HG03575 (cell line): ENCODE measurements around the gene CYP3A5.
"Not testable (repeated sequence)": the region's sequence is repeated elsewhere in the genome, so short reads cannot be mapped to it uniquely, and the experiment has no call there.

Experiments
- ATAC-seq: cut with Tn5 transposase; IDR thresholded peaks from one replicate; pipeline ENCODE4 v1.9.1; 2021; ENCODE audit not compliant: unreplicated experiment, insufficient number of reproducible peaks, low FRiP score; ENCODE audit errors: extremely low read depth

The CYP3A5 gene

DNA sequence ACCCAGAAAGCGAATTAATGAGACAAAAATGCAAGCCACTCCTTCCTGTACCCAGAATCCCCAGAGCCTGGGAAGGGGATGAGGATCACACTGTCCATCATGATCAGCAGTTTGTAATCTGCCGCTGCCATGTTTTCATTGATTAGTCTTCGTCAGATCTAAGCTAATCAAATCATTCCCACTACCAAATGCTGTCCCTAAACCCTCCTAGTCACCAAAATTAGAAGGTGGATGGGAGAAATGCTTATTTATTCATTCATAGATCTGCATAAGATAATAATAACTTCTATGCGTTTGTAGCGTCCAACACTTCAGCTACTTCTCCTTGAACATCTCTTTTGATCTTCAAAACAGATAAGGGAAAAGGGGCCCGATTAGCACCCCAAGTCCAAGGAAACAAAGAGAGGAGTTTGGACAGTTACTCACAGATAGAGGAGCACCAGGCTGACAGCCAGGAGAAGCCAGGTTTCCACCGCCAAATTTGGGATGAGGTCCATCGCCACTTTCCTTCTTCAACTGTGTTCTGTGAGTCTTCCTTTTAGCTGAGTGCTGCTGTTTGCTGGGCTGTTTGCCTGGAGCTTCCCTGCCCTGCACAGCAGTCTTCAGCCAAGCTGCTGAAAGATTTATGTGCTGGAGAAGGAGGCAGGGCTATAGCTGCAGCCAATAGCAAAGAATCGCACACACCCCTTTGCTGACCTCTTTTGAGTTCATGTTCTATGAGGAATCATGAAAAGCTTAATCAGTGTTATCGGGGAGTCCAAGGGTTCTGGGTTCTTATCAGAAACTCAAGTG is at the start of gene CYP3A5:
TSS of gene CYP3A5 (minus strand) at position 597 of the 792 bp plus-strand sequence. CDS start at position 497, 100 bp downstream.
- ATAC-seq, result no peak

DNA sequence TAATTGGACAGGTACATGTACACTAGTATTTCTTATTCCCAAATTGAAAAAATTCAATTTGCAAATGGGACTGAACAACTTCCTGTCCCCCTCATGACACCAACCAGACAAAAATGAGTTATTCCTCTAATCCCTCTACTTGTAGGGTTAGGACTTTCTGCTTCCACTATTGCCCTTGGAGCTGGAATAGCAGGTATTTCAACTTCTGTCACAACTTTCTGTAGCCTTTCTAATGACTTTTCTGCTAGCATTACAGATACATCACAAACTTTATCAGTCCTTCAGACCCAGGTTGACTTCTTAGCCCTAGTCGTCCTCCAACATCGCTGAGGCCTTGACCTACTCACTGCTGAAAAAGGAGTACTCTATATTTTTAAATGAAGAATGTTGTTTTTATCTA is 48.8 kb upstream of the CYP3A5 start:
- no peak for ATAC-seq

DNA sequence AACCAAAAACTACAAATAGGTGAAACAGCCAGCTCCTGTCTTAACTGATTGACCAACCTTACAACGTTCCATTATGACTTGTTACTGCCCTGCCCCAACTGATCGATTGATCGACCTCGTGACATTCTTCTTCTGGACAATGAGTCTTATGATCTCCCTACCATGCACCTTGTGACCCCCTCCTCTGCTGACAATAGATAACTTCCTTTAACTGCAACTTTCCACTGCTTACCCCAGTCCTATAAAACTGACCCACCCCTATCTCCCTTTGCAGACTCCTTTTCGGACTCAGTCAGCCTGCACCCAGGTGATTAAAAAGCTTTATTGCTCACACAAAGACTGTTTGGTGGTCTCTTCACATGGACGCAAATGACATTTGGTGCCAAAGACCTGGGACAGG is 43.4 kb upstream of the CYP3A5 start:
- ATAC-seq, result not testable (repeated sequence)

DNA sequence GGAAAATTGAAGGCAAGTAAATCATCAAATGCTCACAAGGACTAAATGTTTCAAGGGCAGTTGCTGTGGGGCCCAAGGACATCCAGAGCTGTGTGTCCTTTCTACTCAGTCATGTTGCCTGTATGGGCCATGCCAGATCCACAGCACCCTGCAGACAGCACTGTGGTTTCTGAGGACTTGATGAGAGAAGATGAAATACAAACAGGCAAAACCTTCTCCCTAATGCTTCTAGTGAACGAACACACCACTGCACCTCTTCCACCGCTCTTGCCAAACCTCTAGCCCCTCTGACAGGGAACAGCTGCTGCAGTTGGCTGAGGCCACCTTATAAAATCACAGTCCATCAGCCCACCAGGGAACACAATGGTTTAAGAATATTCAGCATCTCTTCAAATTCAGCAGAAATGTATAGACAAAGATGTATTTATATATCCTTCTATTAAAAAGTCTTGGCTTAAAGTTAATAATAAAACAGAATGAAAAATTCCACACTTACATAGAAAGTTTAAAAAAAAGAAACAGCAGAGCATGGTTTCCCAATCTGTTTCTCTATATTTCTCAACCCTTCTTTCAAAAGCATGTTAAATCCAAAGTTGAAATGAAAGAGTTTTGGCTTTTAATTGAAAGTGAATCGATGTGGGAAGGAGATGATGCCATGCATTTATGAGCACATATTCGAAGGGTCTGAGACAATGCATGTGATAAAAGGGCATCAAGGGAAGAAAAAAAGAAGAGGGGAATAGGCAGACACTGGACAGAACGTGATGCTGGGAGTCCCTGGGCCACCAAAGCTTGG is 41.2 kb upstream of the CYP3A5 start:
- ATAC-seq, result no peak

DNA sequence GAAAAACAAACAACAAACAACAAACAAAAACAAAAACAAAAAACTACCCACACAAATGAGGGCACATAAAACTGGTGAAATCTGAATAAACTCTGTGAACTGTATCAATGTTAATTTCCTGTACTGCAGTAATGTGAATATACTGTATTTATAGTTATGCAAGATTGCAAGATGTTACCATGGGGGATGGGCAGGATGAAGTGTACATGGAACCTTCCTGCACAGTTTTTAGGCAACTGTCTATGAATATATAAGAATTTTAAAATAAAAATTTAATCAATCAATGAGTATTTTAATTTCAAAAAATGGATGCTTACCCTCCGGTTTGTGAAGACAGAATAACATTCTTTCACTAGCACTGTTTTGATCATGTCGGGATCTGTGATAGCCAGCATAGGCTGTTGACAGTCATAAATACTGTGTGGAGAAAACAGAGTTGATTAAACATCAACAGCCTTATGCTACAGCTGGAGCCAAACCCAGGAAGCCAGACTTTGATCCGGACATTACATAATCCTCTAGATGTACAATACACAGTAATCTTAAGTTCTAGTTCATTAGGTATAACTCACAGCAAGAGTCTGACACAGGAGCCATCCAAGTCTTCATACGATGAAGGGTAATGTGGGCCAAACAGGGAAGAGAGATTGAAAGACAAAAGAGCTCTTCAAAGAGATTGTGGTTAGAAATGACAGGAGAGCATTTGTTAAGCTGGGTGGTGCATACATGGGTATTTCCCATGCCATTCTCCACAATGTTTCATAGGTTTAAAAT is 40.4 kb upstream of the CYP3A5 start:
- ATAC-seq, result no peak

DNA sequence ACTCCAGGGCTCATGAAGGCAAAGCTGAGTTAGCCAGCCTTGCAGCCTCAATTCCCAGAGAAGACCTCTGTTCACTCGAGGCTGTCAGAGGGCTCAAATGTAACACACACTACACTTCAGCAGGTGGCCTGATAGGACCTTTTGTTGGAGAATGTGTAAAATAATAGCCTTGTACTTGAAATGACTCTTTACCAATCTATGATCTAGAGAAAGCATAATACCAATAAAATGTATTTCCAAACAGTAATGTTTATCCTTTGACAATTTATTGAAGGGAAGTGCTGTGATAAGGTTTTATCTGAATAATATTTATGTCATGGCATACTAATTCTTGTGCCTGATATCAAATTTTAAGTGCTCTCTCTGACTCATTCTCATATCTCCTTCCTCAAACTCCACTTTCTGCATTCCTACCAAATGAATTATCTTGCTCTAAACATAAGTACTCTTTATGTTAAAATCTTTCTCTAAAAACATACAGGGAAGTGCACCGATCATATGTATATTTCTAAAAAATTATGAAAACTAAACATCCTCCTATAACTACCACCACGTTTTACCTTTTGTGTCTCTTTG is 34.3 kb upstream of the CYP3A5 start:
- no peak for ATAC-seq

GRCh38 chr7:99709838-99710578 is 30.2 kb upstream of the CYP3A5 start:
- ATAC-seq, result no peak

GRCh38 chr7:99709260-99709659 is 29.5 kb upstream of the CYP3A5 start:
- ATAC-seq, result no peak

GRCh38 chr7:99707096-99707495 is 27.3 kb upstream of the CYP3A5 start:
- ATAC-seq, result no peak

GRCh38 chr7:99699946-99700345 is 20.1 kb upstream of the CYP3A5 start:
- ATAC-seq, result no peak

DNA sequence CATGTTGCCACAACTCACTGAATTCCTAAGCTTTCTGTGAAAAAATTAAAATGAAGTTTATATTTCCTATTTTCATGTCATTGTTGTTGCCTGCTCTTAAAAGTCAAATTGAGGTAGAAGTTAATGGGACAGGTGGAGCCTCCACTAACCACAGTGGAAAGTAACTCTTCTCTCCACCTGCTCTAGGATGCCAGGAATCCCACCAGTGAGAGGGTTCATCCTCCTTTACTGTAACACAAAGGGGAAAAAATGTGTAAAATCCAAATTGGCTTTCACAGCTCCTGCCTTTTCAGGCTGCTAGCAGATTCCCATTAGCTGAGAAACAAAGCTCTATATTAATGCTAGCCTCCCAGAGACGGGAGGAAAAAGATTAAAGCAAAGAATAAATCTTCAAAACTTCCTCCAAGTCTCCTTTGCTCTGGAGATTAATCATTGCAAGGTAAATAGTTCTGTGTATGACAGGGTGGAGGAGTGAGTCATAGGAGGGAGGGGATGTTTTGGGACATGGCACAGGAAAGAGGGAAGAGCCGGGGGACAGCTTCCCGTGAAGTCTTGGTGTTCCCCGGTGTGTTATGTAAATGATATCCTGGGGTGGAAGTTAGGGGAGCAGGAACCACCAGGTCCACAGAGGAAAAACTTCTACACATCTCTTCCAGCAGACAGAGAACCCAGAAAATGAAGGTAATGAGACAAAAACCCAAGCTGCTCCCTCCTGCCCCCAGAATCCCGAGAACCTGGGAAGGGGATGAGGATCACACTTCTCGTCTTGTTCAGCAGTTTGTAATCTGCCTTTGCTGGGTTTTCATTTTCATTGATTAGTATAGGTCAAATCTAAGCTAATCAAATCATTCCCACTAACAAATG is 19.3 kb upstream of the CYP3A5 start:
- ATAC-seq, result not testable (repeated sequence)

- ATAC-seq, result no peak
These were observed 15.1 kb upstream of the CYP3A5 start for GRCh38 chr7:99694912-99695304.

- ATAC-seq, result no peak
These were observed 14.6 kb upstream of the CYP3A5 start for GRCh38 chr7:99694201-99694911.

- ATAC-seq, result no peak
These were observed 13.8 kb upstream of the CYP3A5 start for GRCh38 chr7:99693427-99694200.

DNA sequence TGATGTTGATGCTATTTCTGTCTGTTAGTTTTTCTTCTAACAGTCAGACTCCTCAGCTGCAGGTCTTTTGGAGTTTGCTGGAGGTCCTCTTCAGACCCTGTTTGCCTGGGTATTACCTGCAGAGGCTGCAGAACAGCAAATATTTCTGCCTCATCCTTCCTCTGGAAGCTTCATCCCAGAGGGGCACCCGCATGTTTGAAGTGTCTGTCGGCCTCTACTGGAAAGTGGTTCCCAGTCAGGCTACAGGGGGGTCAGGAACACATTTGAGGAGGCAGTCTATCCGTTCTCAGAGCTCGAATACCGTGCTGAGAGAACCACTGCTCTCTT is 13.3 kb upstream of the CYP3A5 start:
- no peak for ATAC-seq

DNA sequence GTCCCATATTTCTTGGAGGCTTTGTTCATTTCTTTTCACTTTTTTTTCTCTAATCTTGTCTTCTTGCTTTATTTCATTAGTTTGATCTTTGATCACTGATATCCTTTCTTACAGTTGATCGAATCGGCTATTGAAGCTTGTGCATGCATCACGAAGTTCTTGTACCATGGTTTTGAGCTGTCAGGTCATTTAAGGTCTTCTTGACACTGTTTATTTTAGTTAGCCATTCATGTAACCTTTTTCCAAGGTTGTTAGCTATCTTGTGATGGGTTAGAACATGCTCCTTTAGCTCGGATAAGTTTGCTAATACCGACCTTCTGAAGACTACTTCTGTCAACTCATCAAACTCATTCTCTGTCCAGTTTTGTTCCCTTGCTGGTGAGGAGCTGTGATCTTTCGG is 12.8 kb upstream of the CYP3A5 start:
- not testable (repeated sequence) for ATAC-seq

GRCh38 chr7:99691658-99692057 is 11.9 kb upstream of the CYP3A5 start:
- not testable (repeated sequence) for ATAC-seq
